TTC549 (cell line): Measurements from ENCODE around the gene KCNA2.

Experiments used
- FAIRE-seq: peaks from 2 replicates; lab custom pipeline; 2012; peaks lifted over from hg19 to GRCh38; lab: Jason Lieb, UNC

KCNA2 gene

GRCh38 chr1:110605901-110606656, at the start of gene KCNA2:
Gene KCNA2 (minus strand): TSS chr1:110606358. CDS start chr1:110604782, 1,576 bp downstream.
- FAIRE-seq: no peak

GRCh38 chr1:110650609-110651008, 44.5 kb upstream of the KCNA2 start:
- no peak for FAIRE-seq

GRCh38 chr1:110648417-110648816, 42.3 kb upstream of the KCNA2 start:
- FAIRE-seq: no peak

DNA sequence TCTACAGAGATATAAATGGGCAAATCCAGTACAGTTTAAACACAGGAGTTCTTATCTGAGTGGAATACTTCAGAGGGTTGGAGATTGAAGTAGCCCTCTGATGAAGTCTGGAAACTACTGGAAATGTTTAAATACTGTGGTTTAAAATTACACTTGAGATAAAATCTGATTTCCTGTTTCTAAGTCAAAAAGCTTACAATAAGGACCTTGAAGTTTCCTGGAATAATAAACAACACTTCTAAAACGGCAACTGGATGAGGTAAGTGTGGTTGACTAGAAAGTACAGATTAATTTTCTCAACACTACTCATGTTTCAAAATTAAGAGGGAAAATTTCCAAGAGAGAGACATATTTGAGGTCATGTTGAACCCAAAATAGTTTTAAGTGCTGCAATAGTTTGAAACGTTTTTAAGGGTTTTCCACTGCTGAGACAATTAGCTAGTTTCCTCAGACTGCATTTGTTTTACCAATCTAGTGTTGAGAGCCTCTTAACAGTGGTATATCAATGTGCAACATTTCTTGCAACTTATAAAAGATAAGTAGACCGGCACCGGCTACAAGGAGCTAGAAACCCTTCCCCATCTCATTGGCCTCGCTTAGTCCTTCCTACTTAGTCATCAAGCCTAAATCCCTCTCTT, 41.2 kb upstream of the KCNA2 start:
- no peak for FAIRE-seq

GRCh38 chr1:110645821-110646735, 39.9 kb upstream of the KCNA2 start:
- no peak for FAIRE-seq

GRCh38 chr1:110645211-110645610, 39.1 kb upstream of the KCNA2 start:
- no peak for FAIRE-seq

DNA sequence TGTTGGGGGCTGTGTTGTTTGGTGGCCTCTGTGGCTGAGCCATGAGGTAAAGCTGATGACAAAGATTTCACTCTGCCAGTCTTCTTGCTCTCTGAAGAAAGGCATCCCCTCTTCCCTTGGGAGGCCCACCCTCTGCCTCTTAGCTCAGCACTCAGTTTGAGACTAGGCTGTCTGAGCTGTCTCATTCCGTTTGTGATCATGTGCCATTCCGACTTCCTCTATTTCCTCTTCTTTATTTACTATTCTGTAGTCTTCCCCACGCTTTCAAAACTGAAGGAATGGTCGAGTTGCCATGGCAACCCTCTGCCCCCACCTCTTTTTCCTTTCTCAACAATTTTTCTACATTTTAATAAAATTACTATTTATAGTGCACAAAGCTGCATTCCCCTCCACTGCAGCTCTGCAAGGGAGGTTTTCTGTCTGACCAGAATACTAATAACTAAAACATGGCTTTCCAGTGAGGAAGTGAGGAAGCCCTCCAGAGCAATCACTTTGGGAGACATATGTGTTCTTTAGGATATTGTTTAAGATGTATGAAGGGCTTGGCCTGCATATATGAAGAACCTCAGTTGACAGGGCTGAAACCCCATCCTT, 37.8 kb upstream of the KCNA2 start:
- FAIRE-seq: no peak

- no peak for FAIRE-seq
Observed at GRCh38 chr1:110639724-110640386, 33.7 kb upstream of the KCNA2 start.

DNA sequence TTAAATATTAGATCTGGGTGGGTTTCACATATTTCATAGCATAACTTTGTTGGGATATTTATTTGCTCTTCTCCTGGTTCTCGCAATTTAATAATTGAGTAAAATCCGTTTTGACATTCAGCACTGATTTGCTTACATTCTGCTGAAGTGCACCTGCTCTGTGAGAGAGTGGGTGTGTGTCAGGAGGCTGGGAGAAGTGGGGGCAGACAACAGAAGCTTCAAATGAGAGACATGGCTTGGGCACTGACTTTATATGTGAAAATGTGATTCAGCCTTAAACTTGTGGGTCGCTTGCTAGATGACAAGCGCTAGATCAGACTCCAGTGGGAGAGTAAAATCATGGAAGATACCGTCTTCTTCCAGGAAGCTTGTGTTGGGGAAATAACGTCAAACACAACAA, 32.4 kb upstream of the KCNA2 start:
- no peak for FAIRE-seq

- no peak for FAIRE-seq
Observed at GRCh38 chr1:110638058-110638457, 31.9 kb upstream of the KCNA2 start.

GRCh38 chr1:110637475-110637874, 31.3 kb upstream of the KCNA2 start:
- no peak for FAIRE-seq

DNA sequence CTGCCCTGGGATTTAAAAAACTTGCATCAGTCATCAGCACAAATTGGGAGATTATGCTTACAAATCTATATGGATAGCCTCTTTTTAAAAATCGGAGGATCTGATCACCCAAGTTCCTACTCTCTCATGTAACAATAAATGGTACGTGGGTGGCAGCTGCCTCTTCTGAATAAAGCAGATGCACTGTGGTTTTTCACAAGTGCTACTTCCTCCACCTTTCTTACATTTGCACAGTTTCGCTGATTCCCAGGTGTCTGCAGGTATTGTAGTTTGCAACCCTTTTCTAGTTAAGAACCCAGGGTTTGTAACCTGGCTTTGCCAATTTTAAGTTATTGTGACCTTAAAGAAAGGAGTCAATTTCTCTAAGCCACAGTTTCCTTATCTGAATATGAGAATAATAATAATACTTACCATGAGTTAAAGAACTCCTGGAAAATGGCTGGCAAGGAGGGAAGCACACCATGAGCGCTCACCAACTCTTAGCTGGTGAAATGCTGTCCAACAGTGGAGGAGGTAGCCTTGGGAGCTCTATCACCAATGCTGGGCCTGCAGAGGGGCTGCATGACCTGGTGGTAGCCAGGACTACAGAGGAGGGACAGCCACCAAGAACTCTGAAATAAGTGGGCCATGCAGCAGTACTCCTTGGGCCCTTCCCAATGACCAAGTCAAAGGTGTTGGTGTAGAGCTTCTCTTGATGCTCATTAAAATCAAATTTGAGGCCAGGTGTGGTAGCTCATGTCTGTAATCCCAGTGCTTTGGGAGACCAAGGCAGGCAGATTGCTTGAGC, 30.2 kb upstream of the KCNA2 start:
- FAIRE-seq: no peak

- no peak for FAIRE-seq
Observed at GRCh38 chr1:110635434-110635833, 29.3 kb upstream of the KCNA2 start.

DNA sequence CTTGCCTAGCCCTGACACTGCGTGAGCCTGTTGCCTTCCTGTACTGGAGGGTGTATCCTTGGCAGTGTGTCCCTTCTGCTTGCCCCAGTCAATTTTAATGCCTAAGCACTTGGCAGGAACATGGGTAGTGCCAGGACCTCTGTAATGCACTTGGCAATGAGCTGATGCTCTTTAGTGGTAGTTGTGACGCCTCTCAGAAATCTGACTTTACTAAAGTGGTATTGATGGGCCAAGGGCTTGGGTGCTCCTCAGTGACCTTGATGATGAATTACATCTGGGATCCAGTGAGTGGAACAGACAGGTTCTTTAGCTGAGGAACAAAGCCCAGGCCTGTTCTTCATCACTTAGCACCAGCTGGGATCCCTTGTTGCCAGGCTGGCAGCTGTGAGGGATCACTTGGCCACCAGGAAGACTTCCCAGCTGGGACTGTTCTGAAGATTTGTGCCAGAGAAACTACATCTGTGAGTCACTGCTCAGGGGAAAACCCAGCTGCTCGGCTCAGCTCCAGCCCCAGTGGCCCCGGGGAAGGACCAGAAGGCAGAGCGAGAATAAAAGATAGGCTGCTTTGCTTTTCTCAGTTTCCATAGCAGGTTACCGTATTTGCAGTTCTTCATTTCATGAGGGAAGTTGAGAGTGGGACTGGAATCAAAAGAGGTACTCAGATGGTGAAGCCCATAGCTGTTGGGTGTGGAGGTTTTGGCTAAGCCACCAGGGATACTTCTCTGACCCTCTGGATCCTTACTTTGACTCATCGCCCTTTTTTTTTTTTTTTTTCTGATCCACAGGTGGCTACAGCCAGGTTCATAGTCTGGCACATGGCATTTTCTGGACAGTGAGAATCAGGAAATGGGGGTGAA, 28.5 kb upstream of the KCNA2 start:
- FAIRE-seq: no peak

- FAIRE-seq: no peak
Observed at GRCh38 chr1:110634086-110634454, 27.9 kb upstream of the KCNA2 start.

DNA sequence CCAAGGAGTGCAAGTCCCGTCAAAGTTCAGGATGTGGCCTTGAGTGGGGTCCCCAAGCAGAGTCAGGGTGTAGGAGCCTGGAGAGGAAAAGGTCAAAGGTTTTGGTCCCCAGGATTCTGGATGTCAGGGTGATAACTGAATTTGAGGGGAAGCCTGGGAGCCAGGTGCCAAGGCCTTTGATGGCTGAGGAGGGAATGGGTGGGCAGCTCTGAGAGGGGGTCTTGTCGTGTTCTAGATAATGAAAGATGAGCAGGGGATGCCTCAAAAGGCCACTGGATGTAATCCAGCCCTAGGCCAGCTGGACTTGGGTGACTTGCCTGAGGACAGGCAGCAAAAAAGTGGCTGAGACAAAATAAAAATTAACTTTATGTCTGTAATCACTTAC, 27.5 kb upstream of the KCNA2 start:
- FAIRE-seq: no peak

DNA sequence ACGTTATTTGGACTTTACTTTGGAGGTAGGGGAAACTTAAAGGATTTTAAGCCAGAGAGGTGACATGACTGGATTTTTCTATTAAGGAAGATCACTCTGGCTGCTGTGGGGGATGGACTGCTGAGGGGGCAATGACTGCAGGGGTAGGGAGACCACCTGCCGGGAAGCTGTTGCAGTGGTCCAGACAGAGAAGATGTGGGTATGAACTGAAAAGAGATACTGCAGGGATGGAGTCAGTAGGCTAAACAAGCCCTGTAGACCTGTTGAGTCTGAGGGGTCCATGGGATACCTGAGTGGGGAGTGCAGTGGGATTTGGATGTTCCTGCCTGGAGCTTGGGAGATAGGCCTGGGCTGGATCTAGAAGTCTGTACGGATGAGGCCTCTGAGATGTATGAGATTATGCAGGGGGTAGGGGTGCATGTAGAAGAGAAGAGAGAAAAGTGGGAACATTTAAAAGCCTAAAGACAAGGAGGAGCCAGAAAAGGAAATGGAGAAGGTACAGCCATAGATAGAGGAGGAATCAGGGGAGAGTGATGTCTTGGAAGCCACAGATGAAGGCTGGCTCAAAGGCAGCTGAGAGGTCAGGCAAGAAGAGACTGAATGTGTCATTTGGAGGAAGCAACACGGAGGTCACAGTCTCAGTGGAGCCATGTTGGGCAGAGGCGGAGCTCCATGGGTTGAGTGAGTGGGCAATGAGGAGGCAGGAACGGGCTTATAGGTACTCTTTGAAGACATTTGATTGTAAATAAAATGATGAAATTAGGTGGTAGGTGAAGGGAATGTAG, 25.9 kb upstream of the KCNA2 start:
- no peak for FAIRE-seq

- FAIRE-seq: no peak
Observed at GRCh38 chr1:110630839-110631663, 24.9 kb upstream of the KCNA2 start.
